ENCODE measurements around the gene PTCD2.

PTCD2 gene

DNA sequence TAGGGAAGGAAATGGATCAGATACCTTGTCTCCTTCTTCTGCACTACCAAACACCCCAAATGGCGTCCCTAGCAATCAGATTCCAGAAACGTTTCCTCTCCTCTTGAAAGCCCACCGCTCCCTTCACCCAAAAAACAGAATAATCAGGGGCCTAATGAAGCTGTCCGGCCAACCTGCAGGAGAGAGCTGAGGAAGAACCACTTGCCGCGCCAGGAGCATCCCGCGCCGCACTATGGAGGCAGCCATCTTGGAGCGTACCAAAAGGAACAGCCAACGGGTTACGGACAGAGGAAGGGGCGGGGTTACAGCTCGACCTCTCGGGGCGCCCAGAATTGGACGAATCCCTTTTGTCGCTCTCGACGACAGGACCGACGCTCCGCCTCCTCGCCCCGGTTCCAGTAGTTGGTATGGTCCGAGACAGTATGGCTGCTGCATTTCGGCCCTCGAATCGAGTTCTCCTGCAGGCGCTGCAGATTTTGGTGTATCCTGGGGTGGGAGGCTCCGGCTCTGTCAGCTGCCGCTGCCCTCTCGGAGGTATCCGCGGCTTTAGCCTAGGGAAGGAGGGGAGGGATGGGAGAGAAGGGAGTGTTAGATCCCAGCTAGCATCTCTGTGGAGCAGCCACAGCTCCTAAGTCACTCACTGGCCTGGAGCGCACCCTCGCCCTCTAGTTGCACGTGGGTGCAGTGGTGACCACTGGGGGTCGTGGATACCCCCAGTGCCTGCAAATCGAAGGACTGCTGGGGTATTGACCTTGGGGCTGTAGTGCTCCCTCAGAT is at the start of gene PTCD2, which contains the start of gene MRPS27:
PTCD2 (plus strand) TSS at position 398 of the 777 bp plus-strand sequence; CDS start at position 408, 10 bp downstream.
MRPS27 (minus strand) TSS at position 265 of the 777 bp plus-strand sequence; CDS start at position 246, 19 bp downstream.
- Histone ChIP-seq H3K9me3 (ENCODE audit: control insufficient read depth in 1 of 2, low read length in 2 of 2) (no peaks in the 10 kb centered on the region), H3K9ac (ENCODE audit: low read depth in 1 of 2, low read length in 2 of 2) (peak within 1 kb of the TSS; percentile 70 to 95), H3K36me3 (ENCODE audit: control insufficient read depth in 1 of 2, insufficient read depth in 2 of 2, low read length in 2 of 2) (no peaks in the 10 kb centered on the region), H3K27ac (ENCODE audit: low read depth, low read length) (peak within 1 kb of the TSS; percentile 1), H3K4me3 (ENCODE audit: low read depth in 1 of 2, low read length in 2 of 2) (peak within 1 kb of the TSS; percentile 98 to 100), H3K27me3 (ENCODE audit: control insufficient read depth in 1 of 2, insufficient read depth in 2 of 2, low read length in 2 of 2) (no peaks in the 10 kb centered on the region), H3K4me1 (ENCODE audit: control insufficient read depth in 1 of 2, insufficient read depth in 2 of 2, low read length in 2 of 2) (peaks cover under 1 to 5% of the 10 kb centered on the region in 2 donors)

- Histone ChIP-seq H3K4me3 (ENCODE audit: low read depth in 1 of 2, low read length in 2 of 2) (no peak overlapping the region), H3K27me3 (ENCODE audit: control insufficient read depth in 1 of 2, insufficient read depth in 2 of 2, low read length in 2 of 2) (no peaks in the 10 kb centered on the region), H3K9me3 (ENCODE audit: control insufficient read depth in 1 of 2, low read length in 2 of 2) (no peaks in the 10 kb centered on the region), H3K4me1 (ENCODE audit: control insufficient read depth in 1 of 2, insufficient read depth in 2 of 2, low read length in 2 of 2) (no peaks in the 10 kb centered on the region), H3K27ac (ENCODE audit: low read depth, low read length) (no peak overlapping the region), H3K36me3 (ENCODE audit: control insufficient read depth in 1 of 2, insufficient read depth in 2 of 2, low read length in 2 of 2) (peaks cover 0 to 8% of the 10 kb centered on the region in 2 donors), H3K9ac (ENCODE audit: low read depth in 1 of 2, low read length in 2 of 2) (no peak overlapping the region)
Measured at GRCh38 chr5:72271702-72272101, 48.5 kb upstream of the PTCD2 start.

DNA sequence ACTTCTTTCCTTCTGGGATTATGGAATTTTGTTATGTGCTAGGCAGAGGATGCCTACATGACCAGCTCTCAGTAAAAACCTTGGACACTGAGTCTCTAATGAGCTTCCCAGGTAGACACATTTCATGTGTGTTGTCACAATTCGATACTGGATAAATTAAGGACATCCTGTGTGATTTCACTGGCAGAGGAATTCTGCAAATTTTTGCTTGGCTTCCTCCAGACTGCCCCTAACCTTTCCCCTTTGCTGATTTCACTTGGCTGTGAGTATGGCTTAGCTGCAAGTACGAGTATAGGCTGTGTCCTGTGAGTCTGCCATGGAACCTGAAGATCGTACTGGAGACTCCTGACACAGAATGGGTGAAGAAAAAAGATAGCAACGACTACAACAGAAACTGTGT is 47.8 kb upstream of the PTCD2 start:
- Histone ChIP-seq H3K4me3 (ENCODE audit: low read depth in 1 of 2, low read length in 2 of 2) (no peak overlapping the region), H3K9ac (ENCODE audit: low read depth in 1 of 2, low read length in 2 of 2) (no peak overlapping the region), H3K9me3 (ENCODE audit: control insufficient read depth in 1 of 2, low read length in 2 of 2) (no peaks in the 10 kb centered on the region), H3K4me1 (ENCODE audit: control insufficient read depth in 1 of 2, insufficient read depth in 2 of 2, low read length in 2 of 2) (no peaks in the 10 kb centered on the region), H3K27ac (ENCODE audit: low read depth, low read length) (no peak overlapping the region), H3K36me3 (ENCODE audit: control insufficient read depth in 1 of 2, insufficient read depth in 2 of 2, low read length in 2 of 2) (peaks cover 0 to 8% of the 10 kb centered on the region in 2 donors), H3K27me3 (ENCODE audit: control insufficient read depth in 1 of 2, insufficient read depth in 2 of 2, low read length in 2 of 2) (no peaks in the 10 kb centered on the region)

DNA sequence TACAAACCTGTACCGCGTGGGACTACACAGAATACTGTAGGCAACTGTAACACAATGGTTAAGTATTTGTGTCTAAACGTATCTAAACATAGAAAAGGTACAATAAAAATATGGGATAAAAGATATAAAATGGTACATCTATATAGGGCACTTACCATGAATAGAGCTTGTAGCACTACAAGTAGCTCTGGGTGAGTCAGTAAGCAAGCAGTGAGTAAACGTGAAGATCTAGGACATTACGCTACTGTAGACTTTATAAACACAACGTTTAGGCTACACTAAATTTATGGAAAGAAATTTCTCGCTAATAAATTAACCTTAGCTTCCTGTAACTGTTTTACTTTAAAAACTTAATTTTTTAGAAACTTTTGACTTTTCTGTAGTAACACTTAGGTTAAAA is 46.6 kb upstream of the PTCD2 start:
- no peaks in the 10 kb centered on the region for H3K27me3 ChIP-seq (ENCODE audit: control insufficient read depth in 1 of 2, insufficient read depth in 2 of 2, low read length in 2 of 2)

GRCh38 chr5:72276219-72276752 is 43.9 kb upstream of the PTCD2 start:
- H3K27me3 ChIP-seq (ENCODE audit: control insufficient read depth in 1 of 2, insufficient read depth in 2 of 2, low read length in 2 of 2), result no peaks in the 10 kb centered on the region

More for the DNA sequence above, 46.6 kb upstream of the PTCD2 start:
- Histone ChIP-seq H3K4me3 (ENCODE audit: low read depth in 1 of 2, low read length in 2 of 2) (no peak overlapping the region), H3K36me3 (ENCODE audit: control insufficient read depth in 1 of 2, insufficient read depth in 2 of 2, low read length in 2 of 2) (peaks cover 0 to 11% of the 10 kb centered on the region in 2 donors), H3K4me1 (ENCODE audit: control insufficient read depth in 1 of 2, insufficient read depth in 2 of 2, low read length in 2 of 2) (no peaks in the 10 kb centered on the region), H3K27ac (ENCODE audit: low read depth, low read length) (no peak overlapping the region), H3K9me3 (ENCODE audit: control insufficient read depth in 1 of 2, low read length in 2 of 2) (no peaks in the 10 kb centered on the region), H3K9ac (ENCODE audit: low read depth in 1 of 2, low read length in 2 of 2) (no peak overlapping the region)

GRCh38 chr5:72280581-72281069 is 39.5 kb upstream of the PTCD2 start:
- no peak overlapping the region for H3K4me3 ChIP-seq (ENCODE audit: low read depth in 1 of 2, low read length in 2 of 2)
- H3K9ac ChIP-seq (ENCODE audit: low read depth in 1 of 2, low read length in 2 of 2), result no peak overlapping the region
- H3K36me3 ChIP-seq (ENCODE audit: control insufficient read depth in 1 of 2, insufficient read depth in 2 of 2, low read length in 2 of 2), result peaks cover 4 to 9% of the 10 kb centered on the region in 2 donors
- H3K27me3 ChIP-seq (ENCODE audit: control insufficient read depth in 1 of 2, insufficient read depth in 2 of 2, low read length in 2 of 2), result no peaks in the 10 kb centered on the region
- H3K4me1 ChIP-seq (ENCODE audit: control insufficient read depth in 1 of 2, insufficient read depth in 2 of 2, low read length in 2 of 2), result no peaks in the 10 kb centered on the region
- H3K27ac ChIP-seq (ENCODE audit: low read depth, low read length), result no peak overlapping the region
- H3K9me3 ChIP-seq (ENCODE audit: control insufficient read depth in 1 of 2, low read length in 2 of 2), result no peaks in the 10 kb centered on the region

More at GRCh38 chr5:72276219-72276752, 43.9 kb upstream of the PTCD2 start:
- Histone ChIP-seq H3K27ac (ENCODE audit: low read depth, low read length) (no peak overlapping the region), H3K9ac (ENCODE audit: low read depth in 1 of 2, low read length in 2 of 2) (no peak overlapping the region), H3K4me3 (ENCODE audit: low read depth in 1 of 2, low read length in 2 of 2) (no peak overlapping the region), H3K4me1 (ENCODE audit: control insufficient read depth in 1 of 2, insufficient read depth in 2 of 2, low read length in 2 of 2) (no peaks in the 10 kb centered on the region), H3K36me3 (ENCODE audit: control insufficient read depth in 1 of 2, insufficient read depth in 2 of 2, low read length in 2 of 2) (peaks cover 6 to 12% of the 10 kb centered on the region in 2 donors), H3K9me3 (ENCODE audit: control insufficient read depth in 1 of 2, low read length in 2 of 2) (no peaks in the 10 kb centered on the region)

DNA sequence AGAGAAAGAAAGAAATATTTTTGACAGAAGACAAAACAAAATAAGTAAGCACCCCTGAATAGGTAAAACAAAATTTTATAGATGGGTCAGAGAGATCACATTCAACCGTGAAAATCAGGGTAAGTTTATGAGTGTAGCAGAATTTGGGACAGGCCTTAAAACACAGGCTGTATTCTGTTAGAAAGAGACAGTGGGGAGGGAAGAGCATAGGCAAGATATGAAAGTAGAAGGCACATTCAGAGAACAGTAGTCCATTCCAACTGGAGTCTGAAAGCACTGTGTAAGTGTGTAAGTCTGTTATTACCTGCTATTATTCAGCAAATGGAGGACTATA is 38.8 kb upstream of the PTCD2 start:
- Histone ChIP-seq H3K36me3 (ENCODE audit: control insufficient read depth in 1 of 2, insufficient read depth in 2 of 2, low read length in 2 of 2) (peaks cover 4 to 9% of the 10 kb centered on the region in 2 donors), H3K27ac (ENCODE audit: low read depth, low read length) (no peak overlapping the region), H3K4me1 (ENCODE audit: control insufficient read depth in 1 of 2, insufficient read depth in 2 of 2, low read length in 2 of 2) (no peaks in the 10 kb centered on the region), H3K27me3 (ENCODE audit: control insufficient read depth in 1 of 2, insufficient read depth in 2 of 2, low read length in 2 of 2) (no peaks in the 10 kb centered on the region), H3K9ac (ENCODE audit: low read depth in 1 of 2, low read length in 2 of 2) (no peak overlapping the region), H3K4me3 (ENCODE audit: low read depth in 1 of 2, low read length in 2 of 2) (no peak overlapping the region), H3K9me3 (ENCODE audit: control insufficient read depth in 1 of 2, low read length in 2 of 2) (no peaks in the 10 kb centered on the region)

DNA sequence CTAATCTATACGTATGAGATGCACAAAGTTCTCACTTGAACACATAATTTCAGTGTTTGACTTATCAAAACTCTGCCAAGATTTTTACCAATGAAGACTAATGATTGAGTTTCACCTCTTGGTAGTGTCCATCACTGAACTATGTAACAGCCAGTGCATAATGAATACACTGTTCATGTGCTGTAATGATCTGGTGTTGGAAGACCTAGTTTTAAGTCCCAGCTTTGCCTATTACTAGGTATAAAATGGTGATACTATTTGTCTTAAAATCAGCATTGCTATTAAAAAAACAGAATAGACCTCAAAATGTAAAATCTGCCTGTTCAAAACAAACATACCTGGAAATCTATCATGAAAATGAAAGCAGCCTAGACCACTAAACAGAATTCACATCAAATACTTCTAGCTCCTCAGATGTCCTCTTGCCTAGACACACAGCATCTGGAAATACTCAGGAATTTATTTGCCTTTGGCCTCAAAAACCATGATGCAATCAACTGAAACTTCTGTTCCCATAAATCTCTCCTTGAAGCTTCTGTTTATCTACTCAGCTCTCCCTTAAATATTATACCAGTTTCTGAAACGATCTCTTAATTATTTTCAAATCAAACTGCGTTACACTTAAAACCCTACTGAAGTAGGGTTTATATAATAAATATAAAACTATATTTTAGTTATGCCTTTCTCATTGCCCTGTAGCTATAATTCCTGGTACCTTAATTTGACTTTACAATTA is 38.2 kb upstream of the PTCD2 start:
- Histone ChIP-seq H3K27me3 (ENCODE audit: control insufficient read depth in 1 of 2, insufficient read depth in 2 of 2, low read length in 2 of 2) (no peaks in the 10 kb centered on the region), H3K4me3 (ENCODE audit: low read depth in 1 of 2, low read length in 2 of 2) (no peak overlapping the region), H3K27ac (ENCODE audit: low read depth, low read length) (no peak overlapping the region), H3K9me3 (ENCODE audit: control insufficient read depth in 1 of 2, low read length in 2 of 2) (no peaks in the 10 kb centered on the region), H3K4me1 (ENCODE audit: control insufficient read depth in 1 of 2, insufficient read depth in 2 of 2, low read length in 2 of 2) (no peaks in the 10 kb centered on the region), H3K36me3 (ENCODE audit: control insufficient read depth in 1 of 2, insufficient read depth in 2 of 2, low read length in 2 of 2) (peaks cover 4 to 9% of the 10 kb centered on the region in 2 donors), H3K9ac (ENCODE audit: low read depth in 1 of 2, low read length in 2 of 2) (no peak overlapping the region)

GRCh38 chr5:72282878-72283277 is 37.3 kb upstream of the PTCD2 start:
- Histone ChIP-seq H3K27ac (ENCODE audit: low read depth, low read length) (no peak overlapping the region), H3K4me1 (ENCODE audit: control insufficient read depth in 1 of 2, insufficient read depth in 2 of 2, low read length in 2 of 2) (no peaks in the 10 kb centered on the region), H3K36me3 (ENCODE audit: control insufficient read depth in 1 of 2, insufficient read depth in 2 of 2, low read length in 2 of 2) (peaks cover 5 to 9% of the 10 kb centered on the region in 2 donors)

DNA sequence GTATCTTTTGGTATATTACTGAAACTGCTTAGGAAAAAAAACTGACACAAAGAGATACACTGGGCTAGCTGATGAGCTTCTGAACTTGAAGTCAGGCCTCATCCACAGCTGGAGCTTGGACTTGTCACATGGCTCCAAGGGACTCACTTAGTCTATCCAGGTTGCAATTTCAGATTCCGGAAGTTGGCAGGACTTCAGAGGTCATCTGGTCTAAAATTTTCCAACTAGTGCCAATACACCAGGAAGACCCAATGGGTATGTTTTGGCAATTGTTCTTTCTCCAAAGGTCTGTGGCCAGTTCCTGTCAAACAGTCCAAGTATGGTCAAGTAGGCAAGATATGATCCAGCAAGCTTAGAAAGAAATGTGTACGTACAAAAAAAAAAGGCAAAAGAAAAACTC is 36.8 kb upstream of the PTCD2 start:
- no peaks in the 10 kb centered on the region for H3K27me3 ChIP-seq (ENCODE audit: control insufficient read depth in 1 of 2, insufficient read depth in 2 of 2, low read length in 2 of 2)
- H3K36me3 ChIP-seq (ENCODE audit: control insufficient read depth in 1 of 2, insufficient read depth in 2 of 2, low read length in 2 of 2), result peaks cover 6 to 9% of the 10 kb centered on the region in 2 donors
- no peak overlapping the region for H3K27ac ChIP-seq (ENCODE audit: low read depth, low read length)
- H3K9ac ChIP-seq (ENCODE audit: low read depth in 1 of 2, low read length in 2 of 2), result no peak overlapping the region
- H3K4me3 ChIP-seq (ENCODE audit: low read depth in 1 of 2, low read length in 2 of 2), result no peak overlapping the region
- no peaks in the 10 kb centered on the region for H3K4me1 ChIP-seq (ENCODE audit: control insufficient read depth in 1 of 2, insufficient read depth in 2 of 2, low read length in 2 of 2)
- no peaks in the 10 kb centered on the region for H3K9me3 ChIP-seq (ENCODE audit: control insufficient read depth in 1 of 2, low read length in 2 of 2)

More at GRCh38 chr5:72282878-72283277, 37.3 kb upstream of the PTCD2 start:
- Histone ChIP-seq H3K9ac (ENCODE audit: low read depth in 1 of 2, low read length in 2 of 2) (no peak overlapping the region), H3K27me3 (ENCODE audit: control insufficient read depth in 1 of 2, insufficient read depth in 2 of 2, low read length in 2 of 2) (no peaks in the 10 kb centered on the region), H3K4me3 (ENCODE audit: low read depth in 1 of 2, low read length in 2 of 2) (no peak overlapping the region), H3K9me3 (ENCODE audit: control insufficient read depth in 1 of 2, low read length in 2 of 2) (no peaks in the 10 kb centered on the region)
